RCC 7860 (cell line): ENCODE results near the gene ST6GAL1.
"Not testable (repeated sequence)": the region's sequence is repeated elsewhere in the genome, so short reads cannot be mapped to it uniquely, and the experiment has no call there.

Experiments
- DNase-seq: peaks from one replicate; pipeline ENCODE4 v3.0.0-alpha.2; 2015; ENCODE audit warnings: low spot score
- FAIRE-seq: peaks from 2 replicates; lab custom pipeline; 2012; peaks lifted over from hg19 to GRCh38; lab: Jason Lieb, UNC

The ST6GAL1 gene

DNA sequence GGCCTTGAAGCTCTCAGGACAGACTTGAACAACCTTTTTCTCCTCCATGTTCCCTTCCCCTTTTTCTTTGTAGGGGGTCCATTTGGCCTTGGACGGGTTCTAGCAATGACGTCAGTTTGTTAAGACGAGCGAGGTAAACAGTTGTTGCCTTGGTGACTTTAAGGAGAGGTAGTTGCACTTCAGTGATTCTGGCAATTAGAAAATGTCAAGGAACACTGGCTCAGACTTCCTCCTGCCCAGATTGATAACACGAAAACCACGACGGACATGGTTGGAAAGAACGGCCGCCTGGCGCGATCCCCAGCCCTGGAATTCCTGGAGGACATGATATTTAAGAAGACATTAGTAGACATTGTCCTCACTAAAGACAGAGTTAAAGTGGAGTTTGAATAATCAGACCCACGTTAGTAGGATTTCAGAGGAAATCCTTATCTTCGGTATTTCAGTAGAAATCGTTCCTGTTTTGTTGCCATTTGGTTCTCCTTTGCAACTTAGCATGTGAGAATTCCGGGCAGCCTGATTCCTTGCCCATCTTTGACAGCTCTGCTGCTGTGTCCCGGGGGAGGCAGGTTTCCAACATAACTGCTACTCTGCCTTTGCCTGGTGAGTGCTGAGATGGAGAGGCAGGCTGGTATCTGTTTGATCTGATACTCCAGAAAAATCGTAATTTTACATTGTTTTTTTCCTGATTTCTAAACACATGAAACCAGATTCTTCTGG lies 87.3 kb downstream of the ST6GAL1 start:
- no peak for FAIRE-seq

DNA sequence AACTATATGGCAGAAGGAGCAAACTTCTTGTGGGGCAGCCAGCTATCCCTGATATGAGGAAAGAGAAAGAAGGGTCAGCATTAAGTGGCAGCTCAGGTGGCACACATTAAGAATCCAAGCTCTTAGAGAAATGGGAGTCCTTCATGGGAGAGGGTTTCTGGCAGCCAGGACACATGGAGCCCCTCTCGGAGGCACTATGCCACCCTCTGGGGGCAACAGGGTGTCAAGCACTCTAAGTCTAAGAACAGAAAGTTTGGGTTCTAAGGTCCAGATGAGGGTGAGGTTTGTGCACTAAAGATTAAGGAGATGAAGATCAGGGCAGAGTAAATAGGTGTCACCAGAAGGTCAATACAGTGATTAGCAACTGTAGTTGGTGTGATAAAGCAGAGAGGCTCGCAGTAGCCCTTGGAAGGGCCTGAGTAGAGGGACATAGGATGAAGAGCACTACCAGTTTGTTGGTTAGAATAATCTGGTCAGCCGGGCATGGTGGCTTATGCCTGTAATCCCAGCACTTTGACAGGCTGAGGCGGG lies 89.3 kb downstream of the ST6GAL1 start:
- FAIRE-seq (no peak), DNase-seq (no peak)

More for the DNA sequence above, 87.3 kb downstream of the ST6GAL1 start:
- peak; percentile 24 for DNase-seq

DNA sequence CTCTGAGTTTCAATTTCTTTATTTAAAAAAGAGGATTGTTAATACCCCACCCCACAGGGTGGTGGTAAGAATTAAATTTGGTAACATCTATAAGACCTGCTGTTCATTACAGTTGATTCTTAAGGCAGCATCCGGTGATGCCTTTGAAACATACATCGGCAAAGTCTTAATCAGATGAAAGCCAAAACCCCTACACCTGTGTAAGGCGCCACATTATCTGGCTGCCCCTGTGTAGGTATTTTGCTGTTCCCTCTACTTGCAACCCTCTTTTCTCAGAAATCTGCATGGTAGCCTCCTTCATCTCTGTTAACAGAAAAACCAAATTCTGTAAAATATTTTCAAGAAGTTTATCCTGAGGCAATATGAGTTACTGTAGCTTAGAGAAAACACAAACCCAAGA lies 90.0 kb downstream of the ST6GAL1 start:
- FAIRE-seq (no peak), DNase-seq (no peak)

DNA sequence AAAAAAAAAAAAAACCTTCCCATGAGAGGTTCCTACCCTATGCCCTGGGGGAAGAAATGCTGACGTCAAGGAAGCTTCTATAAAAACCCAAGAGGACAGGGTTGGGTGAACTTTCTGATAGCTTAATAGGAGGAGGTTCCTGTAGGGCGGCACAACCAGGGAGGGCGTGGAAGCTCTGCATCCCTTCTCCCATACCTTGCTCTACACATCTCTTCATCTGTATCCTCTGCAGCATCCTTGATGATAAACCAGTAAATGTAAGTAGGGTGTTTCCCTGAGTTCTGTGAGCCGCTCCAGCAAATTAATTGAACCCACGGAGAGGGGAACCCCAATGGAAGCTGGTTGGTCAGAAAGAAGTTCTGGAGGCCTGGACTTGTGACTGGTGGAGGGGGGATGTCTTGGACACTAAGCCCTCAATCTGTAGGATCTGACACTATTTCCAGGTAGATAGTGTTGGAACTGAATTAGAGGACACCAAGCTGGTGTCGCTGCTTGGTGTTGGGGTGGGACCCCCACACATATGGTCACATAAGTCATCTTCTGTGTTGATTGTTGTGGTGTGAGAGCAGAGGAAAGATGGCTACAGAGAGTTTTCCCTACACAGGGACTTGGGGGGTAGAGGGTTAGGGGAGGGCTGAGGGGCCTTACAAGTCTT lies 91.5 kb downstream of the ST6GAL1 start:
- DNase-seq = no peak
- no peak for FAIRE-seq

DNA sequence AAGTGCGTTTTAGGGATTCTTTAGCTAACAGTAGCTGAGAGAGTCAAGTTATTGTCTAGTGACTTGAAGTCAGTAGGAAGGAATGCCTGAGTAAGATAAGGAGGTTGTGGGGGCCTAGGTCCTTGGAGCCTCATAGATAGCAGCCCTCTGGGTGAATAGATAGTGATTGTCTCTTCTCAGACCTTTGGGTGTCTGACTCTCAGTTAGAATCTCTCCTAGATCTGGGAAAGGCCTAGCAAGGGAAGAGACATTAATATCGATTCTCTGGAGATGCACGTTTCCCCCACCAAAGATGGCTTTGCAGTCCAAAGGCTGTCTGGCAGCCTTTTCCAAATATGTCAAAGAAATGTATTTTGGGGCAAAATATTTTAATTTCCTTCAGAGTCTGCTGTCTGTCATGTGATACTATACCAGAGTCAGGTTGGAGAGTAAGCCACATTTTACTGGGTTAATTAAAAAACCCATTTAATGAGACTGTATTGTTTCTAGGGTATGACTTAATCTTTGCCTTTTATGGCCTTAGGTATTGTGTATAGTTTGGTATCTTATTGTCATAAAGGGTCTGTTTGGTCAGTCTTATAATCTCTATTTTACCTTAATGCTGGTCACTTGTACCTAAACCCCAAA lies 92.2 kb downstream of the ST6GAL1 start:
- FAIRE-seq (no peak), DNase-seq (no peak)

DNA sequence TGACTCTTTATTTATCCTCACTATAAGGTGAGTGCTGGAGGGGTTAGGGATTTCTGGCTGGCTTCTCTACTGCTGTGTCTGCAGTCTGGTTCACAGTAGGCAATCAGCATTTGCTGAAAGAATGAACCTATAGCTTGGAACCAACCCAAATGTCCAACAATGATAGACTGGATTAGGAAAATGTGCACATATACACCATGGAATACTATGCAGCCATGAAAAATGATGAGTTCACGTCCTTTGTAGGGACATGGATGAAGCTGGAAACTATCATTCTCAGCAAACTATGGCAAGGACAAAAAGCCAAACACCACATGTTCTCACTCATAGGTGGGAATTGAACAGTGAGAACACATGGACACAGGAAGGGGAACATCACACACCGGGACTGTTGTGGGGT lies 93.0 kb downstream of the ST6GAL1 start:
- FAIRE-seq, DNase-seq: not testable (repeated sequence)

DNA sequence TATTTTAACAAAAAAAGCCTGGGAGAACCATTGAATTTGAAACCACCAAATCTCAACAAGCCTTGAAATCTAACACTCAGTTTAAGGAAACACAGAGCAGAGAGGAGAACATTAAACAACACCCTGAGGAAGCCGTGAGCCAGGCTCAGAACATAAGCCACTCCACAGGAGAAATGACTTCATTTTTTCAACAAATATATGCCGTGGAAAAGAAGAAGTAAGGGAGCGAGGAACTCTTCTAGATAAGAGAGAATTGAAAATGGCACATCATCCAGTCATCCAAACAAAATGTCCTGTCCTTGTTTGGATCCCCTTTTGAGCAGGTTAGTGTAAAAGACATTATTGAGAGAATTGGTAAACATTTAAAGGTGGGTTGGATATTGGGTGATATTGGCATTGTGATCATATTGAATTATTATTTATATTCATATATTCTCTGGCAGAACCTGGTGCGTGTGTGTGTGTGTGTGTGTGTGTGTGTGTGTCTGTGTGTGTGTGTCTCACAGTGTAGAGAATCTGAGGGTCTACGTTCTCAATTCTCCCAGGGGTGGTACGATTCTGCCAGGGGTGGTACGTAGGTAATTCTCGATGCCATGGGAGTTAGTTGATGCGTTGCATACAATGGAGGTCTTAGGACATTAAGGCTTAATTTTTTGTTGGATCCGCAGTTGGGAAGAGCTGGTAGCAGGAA lies 94.4 kb downstream of the ST6GAL1 start:
- no peak for DNase-seq
- no peak for FAIRE-seq

DNA sequence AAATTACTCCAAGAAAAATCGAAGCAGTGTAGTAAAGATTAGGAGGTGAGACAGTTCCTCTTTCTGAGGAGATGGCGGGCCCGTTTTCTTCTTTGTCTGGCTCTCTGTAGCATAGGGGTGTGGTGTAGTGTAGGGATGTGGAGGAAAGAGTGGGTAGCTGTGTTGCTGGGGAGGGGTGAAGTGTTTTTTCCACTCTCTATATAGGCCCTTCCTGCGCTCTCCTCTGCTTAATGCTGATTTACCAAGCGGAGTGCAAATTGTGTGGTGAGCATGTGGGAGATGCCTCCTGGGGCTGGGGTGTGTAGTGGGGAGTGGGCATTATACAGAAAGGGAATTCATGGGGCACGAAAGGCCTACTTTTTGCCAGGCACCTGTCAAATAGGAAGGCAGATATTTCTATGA lies 94.9 kb downstream of the ST6GAL1 start:
- FAIRE-seq = no peak

DNA sequence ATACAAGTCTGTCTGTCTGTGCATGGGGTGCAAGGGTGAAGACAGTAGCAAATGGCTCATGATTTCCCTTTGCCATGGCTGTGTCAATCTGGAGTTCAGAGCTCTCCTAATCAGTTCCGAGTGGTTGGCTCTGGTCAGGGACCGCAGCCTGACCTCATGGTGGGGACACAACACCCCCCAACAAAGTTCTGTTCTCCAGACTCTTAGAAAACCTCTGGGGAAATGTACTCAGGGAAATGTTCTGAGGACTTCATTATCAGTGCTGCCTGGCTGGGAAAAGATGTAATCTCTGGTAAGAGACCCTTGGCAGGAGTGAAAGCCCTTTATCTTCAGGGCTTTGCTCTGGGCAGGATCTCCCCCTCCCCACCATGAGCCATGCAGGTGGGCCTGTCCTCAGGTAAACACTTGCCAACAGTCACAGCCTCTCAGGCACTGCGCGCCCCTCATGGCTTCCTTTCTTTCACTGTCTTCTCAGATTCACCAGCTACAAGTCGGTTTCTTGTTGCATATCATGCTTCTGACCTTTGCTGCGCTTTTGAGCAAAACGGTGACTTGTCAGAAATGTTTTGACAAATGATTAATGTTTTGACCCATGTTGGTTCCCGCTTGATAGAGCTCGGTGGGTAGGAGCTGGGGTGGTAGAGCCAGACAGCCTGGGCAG lies 95.5 kb downstream of the ST6GAL1 start:
- no peak for FAIRE-seq
- DNase-seq = no peak

More for the DNA sequence above, 94.9 kb downstream of the ST6GAL1 start:
- no peak for DNase-seq

DNA sequence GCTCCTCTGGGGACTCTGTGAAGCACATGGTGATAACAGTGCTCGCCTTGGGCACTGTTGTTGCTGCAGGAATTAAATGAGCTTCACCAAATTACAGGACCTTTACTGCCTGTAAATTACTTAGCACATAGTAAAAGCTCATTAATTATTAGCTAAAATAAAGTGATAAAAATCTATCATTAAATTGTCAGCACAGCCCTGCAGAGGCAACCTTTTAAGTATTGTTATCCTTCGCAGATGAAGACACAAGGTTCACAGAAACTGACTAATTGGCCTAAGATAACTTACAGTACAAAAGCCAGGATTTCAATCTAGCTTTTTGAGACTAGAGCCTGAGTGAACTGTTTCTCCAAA lies 96.0 kb downstream of the ST6GAL1 start:
- FAIRE-seq (no peak), DNase-seq (no peak)

DNA sequence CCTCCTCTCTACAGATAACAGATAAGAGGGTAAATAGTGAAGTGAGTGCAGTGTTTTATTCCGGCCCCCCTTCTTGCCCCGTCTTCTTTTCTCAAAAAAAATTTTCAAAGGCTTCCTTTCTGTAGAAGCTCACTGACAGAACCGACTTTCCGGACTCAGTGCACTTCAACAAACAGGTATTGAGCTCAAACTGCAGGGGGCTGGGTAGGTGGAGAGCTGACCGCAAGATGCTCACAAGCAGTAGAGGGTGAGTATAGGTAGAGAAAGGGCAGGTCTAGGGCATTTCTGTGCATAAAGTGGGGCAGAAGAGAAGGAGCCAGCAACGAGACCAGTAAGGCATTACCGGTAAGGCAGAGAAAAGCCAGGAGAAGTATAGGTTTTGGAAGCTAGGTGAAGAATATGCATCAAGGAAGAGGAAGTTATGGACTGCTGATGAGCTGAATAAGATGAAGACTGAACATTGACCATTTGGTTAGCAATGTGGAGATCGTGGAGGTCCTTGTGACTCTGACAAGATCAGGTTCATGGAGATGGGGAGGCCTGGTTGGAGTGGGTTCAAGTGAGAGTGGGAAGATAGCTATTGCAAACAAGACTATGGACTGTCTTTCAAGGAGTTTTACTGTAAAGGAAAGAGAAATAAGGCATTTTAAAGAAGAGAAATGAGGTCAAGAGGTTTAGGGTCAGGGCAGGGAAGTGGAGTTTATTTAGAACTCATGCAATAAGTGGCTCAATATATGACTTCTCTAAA lies 97.4 kb downstream of the ST6GAL1 start:
- no peak for FAIRE-seq

DNA sequence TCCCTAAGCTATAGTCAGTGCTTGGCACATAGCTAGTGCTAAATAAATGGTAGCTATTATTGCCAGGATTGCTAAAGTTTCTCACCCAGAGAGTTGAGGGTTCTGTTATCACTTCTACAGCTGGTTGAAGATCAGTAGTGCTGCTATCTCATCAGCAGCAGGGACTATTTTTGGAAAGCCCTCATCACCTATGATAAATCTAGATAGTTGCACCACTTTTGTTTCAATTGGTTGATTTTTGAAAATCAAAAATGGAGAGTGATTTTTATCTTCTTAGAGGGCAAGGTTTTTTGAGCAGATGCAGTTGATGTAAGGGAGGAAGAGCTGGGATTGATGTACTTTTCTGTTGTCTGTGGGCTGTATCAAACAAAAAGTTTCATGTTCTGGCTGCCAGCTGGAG lies 101.6 kb downstream of the ST6GAL1 start:
- FAIRE-seq (no peak), DNase-seq (no peak)

More for the DNA sequence above, 97.4 kb downstream of the ST6GAL1 start:
- no peak for DNase-seq

DNA sequence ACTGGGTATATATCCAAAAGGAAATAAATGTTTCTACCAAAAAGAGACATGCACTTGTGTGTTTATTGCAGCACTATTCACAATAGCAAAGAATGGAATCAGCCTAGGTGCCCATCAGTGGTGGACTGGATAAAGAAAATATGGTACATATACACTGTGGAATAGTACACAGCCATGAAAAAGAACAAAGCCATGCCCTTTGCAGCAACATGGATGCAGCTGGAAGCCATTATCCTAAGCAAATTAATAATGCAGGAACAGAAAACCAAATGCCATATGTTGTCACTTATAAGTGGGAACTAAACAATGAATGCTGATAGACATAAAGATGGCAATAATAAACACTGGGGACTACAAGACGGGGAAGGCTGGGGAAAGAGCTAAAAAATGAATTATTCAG lies 106.1 kb downstream of the ST6GAL1 start:
- FAIRE-seq = no peak
- no peak for DNase-seq

DNA sequence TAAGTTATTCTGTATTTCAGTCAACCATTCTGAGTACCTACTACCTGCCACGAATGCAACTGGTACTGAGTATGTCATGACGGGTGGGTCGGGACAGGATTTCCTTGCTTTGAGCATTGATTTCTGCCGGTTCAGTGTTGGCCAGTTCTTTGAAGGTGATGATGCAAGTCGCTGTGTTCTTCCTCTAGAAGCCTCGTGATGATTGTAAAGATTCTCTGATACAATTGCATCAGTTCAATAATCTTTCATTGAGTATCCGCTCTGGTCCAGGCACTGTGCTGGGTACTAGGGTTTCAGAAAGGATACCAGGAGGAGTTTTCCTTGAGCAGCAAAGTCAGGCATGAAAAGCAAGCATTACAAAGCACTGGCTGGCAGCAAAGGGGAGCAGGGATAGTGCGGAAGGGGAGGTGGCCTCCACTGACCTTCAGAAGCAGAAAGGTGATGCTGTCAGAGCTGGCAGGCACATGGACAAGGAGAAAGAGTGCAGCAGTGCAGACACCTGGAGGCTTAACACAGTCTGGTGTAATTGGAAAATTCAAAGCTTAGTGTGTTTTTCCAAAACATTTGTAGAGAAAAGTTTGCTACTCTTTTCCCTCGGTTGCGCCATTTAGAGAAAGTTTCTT lies 108.9 kb downstream of the ST6GAL1 start:
- FAIRE-seq (no peak), DNase-seq (no peak)

DNA sequence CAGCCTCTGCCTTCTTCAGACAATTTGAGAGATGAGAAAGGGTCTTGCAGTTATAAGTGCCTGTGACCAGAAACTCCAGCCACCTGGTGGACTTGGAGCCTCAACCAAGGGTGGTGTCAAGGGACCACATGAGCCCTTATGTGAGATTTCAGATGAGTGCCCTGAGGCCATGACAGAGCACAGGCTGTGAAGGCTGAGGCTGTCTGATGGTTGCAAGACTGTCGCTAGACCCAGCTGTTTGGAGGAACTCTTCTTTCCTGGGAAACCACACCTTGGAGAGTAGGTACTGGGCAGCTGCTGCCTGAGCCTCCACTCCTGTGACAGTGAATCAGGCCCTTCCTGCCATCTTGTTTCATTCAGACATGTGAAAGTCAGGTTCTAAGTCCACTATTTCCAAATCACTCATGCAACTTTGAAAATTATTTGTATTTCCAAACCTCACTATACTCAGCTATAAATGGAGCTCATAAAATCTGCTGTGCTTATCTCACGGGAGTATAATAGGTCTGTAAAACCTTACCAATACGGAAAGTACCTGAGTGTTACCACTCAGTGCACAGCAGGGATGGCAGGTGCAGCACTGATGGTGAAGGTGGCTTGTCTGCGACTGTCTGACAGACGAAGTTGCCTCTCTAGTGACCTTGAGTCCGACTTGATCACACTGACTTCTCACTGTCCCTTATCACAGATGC lies 109.5 kb downstream of the ST6GAL1 start:
- no peak for FAIRE-seq
- DNase-seq = no peak

DNA sequence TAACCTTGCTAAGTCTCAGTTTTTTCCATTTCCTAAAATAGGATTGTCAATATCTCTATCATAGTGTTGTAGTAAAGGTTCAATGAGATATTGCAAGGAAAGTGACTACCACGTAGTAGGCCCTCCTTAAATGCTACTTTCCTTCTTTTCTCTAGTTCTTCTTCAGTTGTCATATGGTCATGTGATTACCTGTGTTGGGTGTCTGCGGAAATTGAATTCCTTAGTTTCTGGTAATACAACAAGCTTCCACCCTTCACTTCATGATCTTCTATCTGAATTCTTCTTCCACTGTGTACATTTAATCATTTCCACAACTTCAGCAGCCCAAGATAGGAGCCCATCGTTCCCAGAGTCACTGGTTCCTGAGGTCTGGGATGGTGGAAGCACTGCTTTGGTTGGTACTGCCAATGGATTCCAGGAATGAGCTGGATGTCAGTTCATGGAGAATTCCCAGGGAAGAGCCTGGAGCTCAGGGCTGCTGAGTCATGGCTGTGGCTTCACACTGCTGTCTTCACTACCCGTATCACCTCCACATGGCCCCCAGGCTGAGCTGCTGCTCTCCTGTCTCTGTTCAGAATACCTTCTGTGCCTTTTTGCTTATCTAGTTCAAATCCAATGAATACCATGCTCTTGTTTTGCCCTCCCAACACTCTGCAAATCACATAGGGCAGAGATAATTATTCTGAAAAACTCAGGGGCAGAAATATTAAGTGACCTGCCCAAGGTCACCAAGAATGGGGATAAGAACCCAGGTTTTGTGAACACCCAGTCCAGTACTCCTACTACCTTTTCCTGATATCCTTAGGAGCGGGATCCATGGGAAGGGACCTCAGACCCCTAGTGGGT lies 110.4 kb downstream of the ST6GAL1 start:
- FAIRE-seq = no peak
- peak; percentile 18 for DNase-seq

DNA sequence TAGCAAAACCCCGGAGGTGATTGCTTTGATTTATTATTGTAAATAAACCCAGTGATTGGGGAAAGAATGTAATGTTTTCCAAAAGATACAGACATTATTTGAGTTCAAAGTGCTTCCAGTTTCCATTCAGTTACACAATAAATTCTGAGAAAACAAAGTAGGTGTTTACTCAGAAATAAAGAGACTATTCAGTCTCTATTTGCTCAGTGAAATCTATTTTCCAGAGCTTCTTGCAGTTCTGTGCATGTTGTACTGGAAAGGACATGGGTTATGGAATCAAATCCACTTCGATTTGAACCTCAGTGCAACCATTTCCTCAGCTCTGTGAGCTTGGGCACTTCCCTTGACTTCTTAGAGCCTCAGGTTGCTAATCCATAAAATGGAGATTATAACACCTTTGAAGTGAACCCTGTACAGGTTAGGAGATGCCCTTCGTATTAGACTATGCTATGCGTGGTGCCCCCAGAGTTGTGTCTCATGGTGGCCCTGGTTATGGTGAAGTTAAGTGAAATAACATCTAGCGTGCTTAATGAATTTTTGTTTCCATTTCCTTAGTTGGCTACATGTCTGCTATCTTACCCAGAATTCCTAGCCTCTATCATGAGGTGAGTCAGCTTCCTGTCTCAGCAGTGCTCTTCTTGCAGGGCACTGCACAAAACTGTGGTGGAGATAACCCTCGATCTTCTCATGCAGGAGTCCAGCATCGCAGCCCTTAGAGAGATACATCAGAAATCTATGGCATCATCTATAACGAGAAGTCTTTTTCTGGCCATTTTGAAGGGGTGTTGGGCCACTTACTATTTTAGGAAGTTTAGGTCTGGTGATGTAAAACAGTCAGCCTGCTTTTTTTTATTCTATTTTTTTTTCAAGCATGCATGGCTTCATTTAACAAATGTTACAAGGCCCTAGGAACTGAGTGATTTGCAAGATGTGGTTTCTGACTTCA lies 111.3 kb downstream of the ST6GAL1 start:
- DNase-seq = no peak
- no peak for FAIRE-seq
